Measurements from ENCODE around the gene ARPC1B. TPM values are rescaled to one million over a fixed set of nuclear protein-coding genes. Genes with fewer than 3 reads are reported as not detected.

ARPC1B gene
- total RNA-seq, 2 donors from 2014 or later = 85.4 to 86.5 TPM

DNA sequence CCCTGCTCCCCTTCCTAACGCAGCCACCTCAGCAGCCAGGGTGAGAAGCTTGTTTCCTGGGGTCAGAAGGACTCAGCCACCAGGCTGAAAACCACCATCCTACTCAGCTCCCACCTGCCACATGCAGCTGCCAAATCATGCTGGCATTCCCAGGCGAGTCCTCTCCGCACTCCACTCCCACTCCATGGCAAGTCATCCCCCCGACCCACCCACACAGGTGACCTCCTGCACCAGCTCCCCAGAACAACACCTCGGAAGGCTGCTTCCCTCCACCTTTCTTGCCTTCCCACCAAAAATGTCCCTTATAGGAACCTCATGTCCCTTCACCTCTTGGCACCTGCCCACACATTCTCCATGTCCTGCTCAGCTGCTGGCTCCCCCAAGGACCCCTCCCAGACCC lies 29.2 kb downstream of the ARPC1B start:
- H3K36me3 ChIP-seq = peaks cover 5 to 18% of the 10 kb centered on the region in 2 donors
- TF ChIP-seq POLR2A (IDR thresholded peaks at IDR 0.05) (no peak), POLR2AphosphoS5 (IDR thresholded peaks at IDR 0.05) (no peak)
- TF ChIP-seq, protein P1, sequence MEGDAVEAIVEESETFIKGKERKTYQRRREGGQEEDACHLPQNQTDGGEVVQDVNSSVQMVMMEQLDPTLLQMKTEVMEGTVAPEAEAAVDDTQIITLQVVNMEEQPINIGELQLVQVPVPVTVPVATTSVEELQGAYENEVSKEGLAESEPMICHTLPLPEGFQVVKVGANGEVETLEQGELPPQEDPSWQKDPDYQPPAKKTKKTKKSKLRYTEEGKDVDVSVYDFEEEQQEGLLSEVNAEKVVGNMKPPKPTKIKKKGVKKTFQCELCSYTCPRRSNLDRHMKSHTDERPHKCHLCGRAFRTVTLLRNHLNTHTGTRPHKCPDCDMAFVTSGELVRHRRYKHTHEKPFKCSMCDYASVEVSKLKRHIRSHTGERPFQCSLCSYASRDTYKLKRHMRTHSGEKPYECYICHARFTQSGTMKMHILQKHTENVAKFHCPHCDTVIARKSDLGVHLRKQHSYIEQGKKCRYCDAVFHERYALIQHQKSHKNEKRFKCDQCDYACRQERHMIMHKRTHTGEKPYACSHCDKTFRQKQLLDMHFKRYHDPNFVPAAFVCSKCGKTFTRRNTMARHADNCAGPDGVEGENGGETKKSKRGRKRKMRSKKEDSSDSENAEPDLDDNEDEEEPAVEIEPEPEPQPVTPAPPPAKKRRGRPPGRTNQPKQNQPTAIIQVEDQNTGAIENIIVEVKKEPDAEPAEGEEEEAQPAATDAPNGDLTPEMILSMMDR (IDR thresholded peaks at IDR 0.05) = no peak
- intact Hi-C loops (cut with DNase I) = loop anchor here (10.0 kb wide), 1 partner anchor 259 kb away; the partner anchor contains the start of gene SMURF1
- H3K27me3 ChIP-seq (replicated peaks; ENCODE audit: insufficient read depth) = no peaks in the 10 kb centered on the region
- H3K4me1 ChIP-seq (replicated peaks) = peaks cover 4% of the 10 kb centered on the region
- no peak overlapping the region for H3K4me3 ChIP-seq
- H3K27ac ChIP-seq = no peak overlapping the region
- 87% methylated on average over 5 of the region's 5 CpGs for WGBS
- no peak for DNase-seq (ENCODE audit: low spot score)
- H3K9me3 ChIP-seq = no peaks in the 10 kb centered on the region

DNA sequence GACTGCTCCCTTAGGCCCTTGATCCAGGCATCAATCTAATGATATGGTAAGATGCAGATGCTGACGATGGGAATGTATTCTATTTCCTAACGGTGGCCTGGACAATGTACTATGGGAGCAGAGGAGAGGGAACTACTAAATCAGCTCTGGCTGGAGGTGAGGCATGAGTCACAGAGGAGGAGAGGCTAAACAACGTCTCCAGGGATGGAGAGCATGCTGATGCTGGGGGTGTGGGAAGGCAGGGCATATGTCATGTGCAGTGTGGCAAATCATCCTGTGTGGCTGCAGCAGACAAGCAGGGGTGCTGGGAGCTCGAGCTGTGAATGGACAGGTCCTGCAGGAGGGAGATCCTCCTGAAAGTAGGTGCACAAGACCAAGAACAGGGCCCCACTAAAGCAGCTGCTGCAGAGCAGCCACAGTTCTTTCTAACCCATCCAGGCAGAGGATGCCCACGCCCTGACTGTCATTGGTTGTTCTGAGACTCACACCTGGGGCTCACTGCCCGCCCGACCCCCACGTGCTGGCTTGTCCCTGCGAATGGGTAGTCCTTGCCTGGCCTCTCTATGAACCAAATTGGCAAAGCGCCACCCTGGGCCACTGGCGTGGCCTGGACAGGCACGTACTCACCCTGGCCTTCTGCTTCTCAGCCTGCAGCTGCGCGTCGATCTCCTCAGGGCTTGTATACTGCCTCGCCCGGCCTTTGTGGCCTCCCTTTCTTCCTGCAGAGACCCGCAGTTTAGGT lies 29.9 kb downstream of the ARPC1B start:
- peaks cover 4 to 18% of the 10 kb centered on the region in 2 donors for H3K36me3 ChIP-seq
- WGBS = 76% methylated on average over 18 of the region's 18 CpGs
- intact Hi-C loops (cut with DNase I) = loop anchor here (10.0 kb wide), 1 partner anchor 260 kb away; the partner anchor contains the start of gene SMURF1

DNA sequence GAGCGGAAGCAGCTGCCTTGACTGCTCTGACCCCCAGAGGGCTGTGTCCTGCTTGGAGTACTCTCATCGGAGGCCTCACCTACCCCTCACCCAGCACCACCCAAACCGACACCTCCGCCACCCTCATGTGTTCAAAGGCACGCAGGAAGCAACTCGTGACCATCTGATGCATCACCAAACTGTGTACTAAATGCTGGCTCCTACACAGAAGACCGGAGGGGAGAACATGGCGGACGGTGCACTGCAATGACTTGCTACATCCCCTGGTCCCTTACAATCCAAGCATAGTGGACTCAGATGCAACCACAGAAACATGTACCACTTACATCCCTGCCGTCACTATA lies 30.4 kb downstream of the ARPC1B start:
- Histone ChIP-seq H3K9me3 (no peaks in the 10 kb centered on the region), H3K27me3 (replicated peaks; ENCODE audit: insufficient read depth) (no peaks in the 10 kb centered on the region), H3K4me1 (replicated peaks) (peaks cover 8% of the 10 kb centered on the region), H3K4me3 (no peak overlapping the region), H3K36me3 (peaks cover 4 to 12% of the 10 kb centered on the region in 2 donors), H3K27ac (no peak overlapping the region)
- no peak for DNase-seq (ENCODE audit: low spot score)
- intact Hi-C loops (cut with DNase I) = loop anchor here (5.0 to 10.0 kb wide), 2 partner anchors 33 to 260 kb away; partner anchors contain the start of genes ARPC1B and SMURF1
- 94% methylated on average over 10 of the region's 10 CpGs for WGBS
- TF ChIP-seq, protein P1 (IDR thresholded peaks at IDR 0.05) = no peak
- no peak for TF ChIP-seq POLR2AphosphoS5 (IDR thresholded peaks at IDR 0.05)

More for the DNA sequence above, 29.9 kb downstream of the ARPC1B start:
- TF ChIP-seq, protein P1 (IDR thresholded peaks at IDR 0.05) = no peak
- no peak for TF ChIP-seq POLR2A (IDR thresholded peaks at IDR 0.05)
- TF ChIP-seq POLR2AphosphoS5 (IDR thresholded peaks at IDR 0.05) = no peak
- H3K27me3 ChIP-seq (replicated peaks; ENCODE audit: insufficient read depth) = no peaks in the 10 kb centered on the region
- H3K4me1 ChIP-seq (replicated peaks) = peaks cover 4% of the 10 kb centered on the region
- no peaks in the 10 kb centered on the region for H3K9me3 ChIP-seq
- H3K4me3 ChIP-seq = no peak overlapping the region
- H3K27ac ChIP-seq = no peak overlapping the region
- DNase-seq (ENCODE audit: low spot score) = no peak

DNA sequence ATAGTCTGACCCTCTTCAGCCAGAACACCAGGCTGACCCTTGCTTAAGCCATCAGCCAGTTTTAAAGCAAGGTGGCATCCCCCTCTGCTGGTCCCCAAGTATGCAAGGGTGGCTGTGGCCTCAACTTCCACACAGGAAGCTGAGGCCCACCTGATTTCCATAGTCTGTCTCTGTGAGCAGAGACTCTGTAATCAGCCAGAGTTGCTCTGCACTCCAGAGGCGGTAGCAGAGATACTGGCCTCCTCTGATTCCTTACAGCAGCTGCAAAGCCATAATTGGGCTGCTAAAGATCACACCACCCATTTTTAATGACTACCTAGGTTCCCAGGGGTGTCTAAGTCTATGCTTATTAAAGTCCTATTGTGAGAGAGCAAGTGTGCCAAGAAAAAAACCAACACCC lies 32.0 kb downstream of the ARPC1B start:
- DNase-seq (ENCODE audit: low spot score) = no peak
- whole genome bisulfite sequencing = 79% methylated on average over 1 of the region's 1 CpG
- Histone ChIP-seq H3K27ac (no peak overlapping the region), H3K4me3 (no peak overlapping the region), H3K9me3 (no peaks in the 10 kb centered on the region), H3K36me3 (peaks cover 0 to 5% of the 10 kb centered on the region in 2 donors), H3K27me3 (replicated peaks; ENCODE audit: insufficient read depth) (no peaks in the 10 kb centered on the region), H3K4me1 (replicated peaks) (peaks cover 11% of the 10 kb centered on the region)
- intact Hi-C loops (cut with DNase I) = loop anchor here (5.0 to 10.0 kb wide), 2 partner anchors 34 to 262 kb away; partner anchors contain the start of genes ARPC1B and SMURF1
- TF ChIP-seq, protein P1 (IDR thresholded peaks at IDR 0.05) = no peak
- TF ChIP-seq POLR2AphosphoS5 (IDR thresholded peaks at IDR 0.05) (no peak), POLR2A (IDR thresholded peaks at IDR 0.05) (no peak)

Data from prostate gland (tissue), 2 donors.